ENCODE measurements around the gene WDR88.

DNA sequence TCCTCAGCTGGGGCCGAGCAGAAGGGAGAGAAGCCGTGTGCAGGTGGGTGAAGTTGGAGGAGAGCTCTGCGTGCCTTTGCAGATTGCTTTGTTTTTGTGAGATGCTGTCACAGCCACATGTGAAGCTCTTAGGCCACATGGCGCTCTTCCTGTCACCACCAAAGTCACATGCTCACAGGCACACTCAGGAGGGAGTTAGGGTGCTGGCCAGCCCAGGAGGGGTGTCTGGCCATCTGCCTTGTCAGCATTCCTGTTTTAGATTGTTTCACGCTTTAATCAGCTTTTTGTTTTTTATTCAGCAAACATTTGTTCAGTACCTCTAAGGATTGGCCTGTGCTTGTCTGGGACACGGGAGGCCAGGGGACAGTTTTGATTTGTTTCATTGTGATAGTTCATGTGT, 29.0 kb upstream of the WDR88 start:
- TF ChIP-seq, protein P1, sequence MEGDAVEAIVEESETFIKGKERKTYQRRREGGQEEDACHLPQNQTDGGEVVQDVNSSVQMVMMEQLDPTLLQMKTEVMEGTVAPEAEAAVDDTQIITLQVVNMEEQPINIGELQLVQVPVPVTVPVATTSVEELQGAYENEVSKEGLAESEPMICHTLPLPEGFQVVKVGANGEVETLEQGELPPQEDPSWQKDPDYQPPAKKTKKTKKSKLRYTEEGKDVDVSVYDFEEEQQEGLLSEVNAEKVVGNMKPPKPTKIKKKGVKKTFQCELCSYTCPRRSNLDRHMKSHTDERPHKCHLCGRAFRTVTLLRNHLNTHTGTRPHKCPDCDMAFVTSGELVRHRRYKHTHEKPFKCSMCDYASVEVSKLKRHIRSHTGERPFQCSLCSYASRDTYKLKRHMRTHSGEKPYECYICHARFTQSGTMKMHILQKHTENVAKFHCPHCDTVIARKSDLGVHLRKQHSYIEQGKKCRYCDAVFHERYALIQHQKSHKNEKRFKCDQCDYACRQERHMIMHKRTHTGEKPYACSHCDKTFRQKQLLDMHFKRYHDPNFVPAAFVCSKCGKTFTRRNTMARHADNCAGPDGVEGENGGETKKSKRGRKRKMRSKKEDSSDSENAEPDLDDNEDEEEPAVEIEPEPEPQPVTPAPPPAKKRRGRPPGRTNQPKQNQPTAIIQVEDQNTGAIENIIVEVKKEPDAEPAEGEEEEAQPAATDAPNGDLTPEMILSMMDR (IDR thresholded peaks at IDR 0.05) = no peak
- no peak for TF ChIP-seq POLR2A (IDR thresholded peaks at IDR 0.05)

Data from ovary (tissue), 3 donors.